CD4-positive, alpha-beta T cell treated with Interleukin-6 for 4 hours (primary cell): Measurements from ENCODE around the gene GPR183.

ENCODE experiments used
- DNase-seq: peaks from one replicate; pipeline ENCODE4 v3.0.0-alpha.2; 2020; ENCODE audit warnings: mixed read lengths

The GPR183 gene

DNA sequence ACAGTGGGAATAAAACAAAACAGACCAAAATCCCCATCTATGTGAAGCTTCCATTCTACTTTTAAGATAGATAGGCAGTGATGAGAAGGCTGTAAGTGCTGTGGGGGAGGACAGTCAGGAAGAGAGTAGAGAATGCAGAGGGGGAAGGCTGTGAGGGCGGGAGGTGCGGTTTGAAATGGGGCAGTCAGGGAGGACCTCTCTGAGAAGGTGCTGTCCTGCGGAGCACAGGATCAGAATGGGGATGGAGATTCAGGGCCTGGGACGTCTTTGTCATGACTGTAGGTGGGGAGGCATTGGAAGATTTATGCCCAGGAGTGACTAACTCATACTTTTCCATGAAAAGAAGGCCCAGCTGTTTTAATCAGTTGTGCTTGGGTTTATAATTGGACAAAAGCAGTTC is 3.9 kb upstream of the GPR183 start:
- DNase-seq, result peak; percentile 36

DNA sequence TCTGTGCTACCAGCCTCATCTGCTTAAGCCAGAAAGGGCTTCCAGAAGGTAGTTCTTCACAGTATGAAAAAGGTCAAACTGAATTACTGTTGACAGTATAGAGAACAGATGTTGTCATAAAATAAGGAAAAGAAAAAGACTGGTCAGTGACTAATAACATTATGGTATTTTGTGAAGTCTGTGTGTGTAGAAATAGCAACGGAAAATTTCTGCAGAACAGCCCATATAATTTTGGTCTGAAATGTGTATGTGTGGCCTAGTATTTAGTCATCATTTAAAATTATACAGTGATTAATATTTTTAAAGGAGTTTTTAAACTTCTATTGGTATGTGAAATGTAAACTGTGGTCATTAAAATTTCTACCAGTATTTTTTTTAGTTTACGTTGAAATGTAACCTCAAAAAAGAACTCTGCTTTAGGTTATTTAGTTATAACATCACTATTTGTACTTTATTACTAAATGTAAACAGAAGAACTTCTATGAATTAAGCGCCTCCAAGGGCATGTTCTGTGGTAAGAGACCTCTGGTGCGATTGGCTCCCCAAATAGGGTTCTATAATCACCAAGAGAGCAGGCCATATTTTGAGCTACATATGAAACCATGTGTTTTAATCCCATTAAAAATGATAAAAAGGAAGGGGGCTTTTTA is 3.3 kb upstream of the GPR183 start:
- DNase-seq, result no peak

DNA sequence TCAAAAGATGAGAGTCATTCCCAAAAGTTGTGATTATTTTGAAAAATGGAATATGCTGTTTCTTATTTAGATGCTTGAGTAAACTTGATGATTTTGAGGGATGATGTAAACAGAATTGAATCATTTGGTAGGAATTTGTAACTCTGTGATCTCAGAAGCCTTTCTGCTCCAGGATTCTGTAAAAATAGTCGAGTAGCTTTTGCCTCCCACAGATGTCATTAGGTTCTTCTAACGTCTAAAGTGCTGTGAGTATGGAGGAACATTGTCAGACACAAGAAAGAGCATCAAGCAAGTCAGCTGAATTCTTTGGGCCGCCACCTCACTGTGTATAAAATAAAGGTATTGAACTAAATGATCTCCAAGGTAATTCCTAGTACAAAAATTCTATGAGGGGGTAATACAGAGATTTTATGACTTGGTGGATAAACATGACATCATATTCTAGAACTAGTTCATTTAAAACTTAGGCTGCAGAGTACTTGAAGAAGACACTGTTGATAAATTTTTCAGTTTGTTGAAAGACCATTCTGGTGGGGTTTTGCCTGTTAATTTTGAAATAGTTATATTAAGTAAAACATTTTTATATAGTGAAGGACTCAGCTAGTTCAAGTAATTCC is 1.4 kb upstream of the GPR183 start:
- no peak for DNase-seq

DNA sequence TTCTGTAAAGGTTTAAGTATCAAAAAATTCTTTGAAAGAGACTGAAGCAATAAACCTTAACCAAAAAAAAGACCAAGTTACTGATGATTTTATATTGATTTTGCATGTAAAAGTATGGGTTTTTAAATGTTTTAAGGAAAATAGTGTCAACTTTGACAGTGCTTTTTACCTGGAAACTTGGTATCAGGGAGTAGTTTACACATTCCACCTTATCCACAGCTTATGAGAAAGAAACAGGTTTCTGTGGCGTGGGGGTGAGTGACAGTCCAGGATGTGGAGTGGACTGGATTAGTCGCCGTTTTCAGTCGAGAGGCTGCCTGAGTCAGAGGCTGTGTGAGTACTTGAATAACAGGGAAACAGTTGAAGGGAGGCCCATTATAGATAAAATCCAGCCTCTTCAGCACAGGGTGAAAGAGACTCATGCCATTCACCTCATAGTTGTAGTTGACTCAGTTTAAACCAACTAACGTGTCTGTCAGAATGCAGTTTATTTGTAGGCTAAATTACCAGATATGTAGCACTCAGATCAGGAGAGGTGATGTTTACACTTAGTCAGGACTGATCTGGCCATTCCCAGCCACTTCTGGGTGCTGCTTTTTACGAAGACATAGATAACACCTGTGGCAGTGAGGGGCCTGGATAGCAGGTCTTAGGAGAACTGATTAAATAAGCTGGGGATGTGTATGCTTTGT is 595 bp upstream of the GPR183 start:
- peak; percentile 76 for DNase-seq

DNA sequence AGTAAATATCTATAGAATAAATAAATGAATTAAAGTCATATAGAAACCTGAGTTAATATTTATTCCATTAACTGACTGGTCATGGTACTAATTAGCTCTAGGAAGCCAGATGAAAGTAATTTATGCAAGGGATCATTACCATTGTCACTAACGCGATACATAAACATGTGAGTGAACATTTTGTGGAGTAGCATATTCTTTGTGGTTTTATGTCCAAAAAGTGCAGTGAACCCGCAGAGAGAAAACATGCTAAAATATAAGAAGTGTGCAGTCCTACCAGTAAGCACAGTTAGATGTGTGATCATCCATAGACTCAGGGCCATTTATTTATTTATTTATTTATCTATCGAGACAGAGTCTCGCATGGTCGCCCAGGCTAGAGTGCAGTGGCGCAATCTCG is 1.6 kb downstream of the GPR183 start:
- no peak for DNase-seq

DNA sequence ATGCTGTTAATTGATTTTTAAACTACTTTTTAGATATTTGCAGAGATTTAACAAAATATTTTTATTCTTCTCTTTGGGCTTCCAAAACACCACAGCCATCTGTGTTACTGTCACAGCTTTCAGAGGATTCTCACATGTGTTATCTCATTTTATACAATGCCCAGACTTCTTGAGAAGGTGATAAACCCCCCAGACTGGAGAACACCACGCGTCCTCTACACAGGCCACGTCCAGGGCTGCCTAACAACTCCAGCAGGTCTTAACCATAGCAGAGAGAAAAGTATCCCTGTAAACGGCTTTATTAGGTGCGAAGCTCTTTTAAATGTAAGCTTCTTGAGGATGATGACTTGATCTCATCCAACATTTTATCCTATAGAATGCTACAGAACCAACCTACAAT is 2.0 kb downstream of the GPR183 start:
- DNase-seq, result no peak

DNA sequence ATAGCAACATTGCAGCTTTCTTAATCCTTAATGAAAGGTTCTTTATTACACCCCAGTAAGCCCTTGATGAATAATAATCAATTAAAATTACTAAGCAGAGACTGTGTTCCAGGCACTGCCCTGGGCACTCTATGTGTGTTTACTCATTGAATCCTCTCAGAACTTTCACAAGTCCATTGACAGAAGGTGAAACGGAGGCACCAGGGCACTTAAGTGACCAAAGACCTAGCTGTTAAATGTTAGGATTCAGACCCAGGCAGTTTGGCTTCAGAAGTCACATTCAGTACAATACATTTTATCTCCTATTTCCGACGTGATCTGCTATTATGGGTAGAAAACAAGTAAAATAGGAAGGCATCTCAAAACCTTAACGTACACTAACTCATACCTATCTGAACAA is 2.7 kb downstream of the GPR183 start:
- DNase-seq, result no peak

DNA sequence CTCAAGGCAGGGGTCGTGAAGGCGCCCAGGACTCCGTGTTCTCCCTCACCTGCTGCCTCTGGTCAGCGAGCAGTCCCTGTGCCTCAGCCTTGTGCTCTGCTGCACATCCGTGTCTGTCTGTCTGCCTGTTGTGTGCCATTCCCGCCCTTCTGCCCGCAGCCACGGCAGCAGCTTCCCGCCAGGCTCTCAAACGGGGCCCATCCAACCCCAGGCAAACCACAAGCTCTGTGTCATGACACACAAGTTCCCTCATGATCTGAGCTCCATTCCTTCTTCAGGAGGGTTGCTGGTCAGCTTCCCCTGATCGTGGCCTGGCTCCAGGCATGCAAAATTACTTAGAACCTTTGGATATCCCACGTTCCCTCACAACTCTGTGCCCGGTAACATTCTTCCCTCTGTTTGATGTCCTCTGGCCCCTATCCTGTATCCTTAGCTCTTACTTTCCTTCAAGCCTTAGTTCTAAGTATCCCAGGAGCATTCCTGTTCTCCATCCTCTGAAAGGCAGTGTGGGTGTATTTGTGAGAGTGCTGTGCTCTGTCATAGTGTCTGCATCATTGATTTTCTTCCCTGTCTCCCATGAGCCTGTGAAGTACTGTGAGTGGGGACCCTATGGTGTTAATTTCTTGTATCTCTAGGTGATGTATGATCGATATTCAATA is 3.2 kb downstream of the GPR183 start:
- peak; percentile 78 for DNase-seq

DNA sequence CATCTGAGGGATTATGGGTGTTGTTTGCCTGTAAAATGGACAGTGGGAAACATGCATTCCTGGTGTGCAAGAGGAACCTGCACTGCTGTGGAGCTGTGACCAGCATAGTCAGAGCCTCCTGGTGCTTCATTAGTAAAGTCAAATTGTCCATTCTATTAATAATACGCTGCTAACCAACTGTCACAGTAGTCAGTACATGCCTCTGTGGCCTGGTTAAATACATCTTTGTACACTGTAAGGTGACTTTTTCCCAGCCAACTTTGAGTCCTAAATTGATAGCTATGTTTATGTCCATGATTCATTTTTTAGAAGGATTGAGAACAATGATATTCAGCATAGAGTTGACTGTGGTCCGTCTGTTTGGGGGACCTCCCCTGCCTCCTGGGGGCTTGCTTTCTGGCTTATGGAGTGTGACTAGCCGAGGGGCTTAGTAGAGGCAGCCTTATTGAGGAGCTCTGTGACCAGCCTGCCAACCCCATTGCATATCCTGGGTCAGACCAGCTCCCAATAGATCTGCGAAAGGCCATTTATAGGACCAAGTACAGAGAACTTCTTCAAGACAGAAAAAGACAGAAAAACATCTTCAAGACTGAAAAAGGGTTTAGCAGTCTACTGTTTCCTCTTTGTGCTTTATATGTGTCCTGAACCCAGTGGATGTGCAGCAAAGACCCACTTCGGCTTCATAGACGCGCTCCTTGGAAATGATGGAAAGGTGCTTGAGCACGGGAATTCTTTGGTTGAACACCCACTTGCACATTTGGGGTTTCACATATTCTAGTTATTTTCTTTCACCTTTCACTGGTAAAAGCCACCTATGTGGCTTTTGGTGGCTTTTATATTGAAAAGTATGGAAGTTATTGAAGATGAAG is 4.3 kb downstream of the GPR183 start:
- DNase-seq, result no peak

DNA sequence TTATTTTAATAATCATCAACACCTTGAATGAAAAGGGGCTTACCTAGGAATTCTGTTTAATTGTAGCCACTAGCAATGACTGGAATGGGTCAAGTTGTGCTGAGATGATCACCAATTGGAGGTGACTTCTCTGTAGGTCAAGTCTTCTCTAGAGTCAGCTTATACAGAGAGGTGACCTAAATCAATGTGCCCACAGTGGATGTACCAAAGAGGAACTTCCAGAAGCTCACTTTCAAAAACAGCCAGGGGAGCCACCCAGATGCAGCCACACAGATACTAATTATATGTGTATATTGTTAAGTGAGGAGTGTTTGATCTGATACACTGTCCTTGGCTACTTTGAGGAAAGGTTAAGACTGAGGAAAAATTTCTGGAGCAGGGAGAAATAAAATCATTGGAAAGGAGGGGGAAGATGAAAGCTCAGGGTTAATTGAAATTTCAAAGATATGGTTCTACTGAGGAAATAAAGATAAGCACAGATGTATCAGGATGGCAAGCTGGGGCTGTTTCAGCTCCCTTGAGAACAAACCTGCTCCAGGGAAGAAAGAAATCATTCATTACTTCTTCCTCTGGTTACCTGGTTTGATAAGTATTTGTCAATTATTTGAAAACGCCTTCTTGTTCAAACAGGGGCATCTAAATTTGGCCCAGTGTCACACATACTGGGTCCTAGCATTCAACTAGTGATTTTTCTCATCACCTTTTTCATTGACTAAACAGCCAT is 5.1 kb downstream of the GPR183 start:
- no peak for DNase-seq

DNA sequence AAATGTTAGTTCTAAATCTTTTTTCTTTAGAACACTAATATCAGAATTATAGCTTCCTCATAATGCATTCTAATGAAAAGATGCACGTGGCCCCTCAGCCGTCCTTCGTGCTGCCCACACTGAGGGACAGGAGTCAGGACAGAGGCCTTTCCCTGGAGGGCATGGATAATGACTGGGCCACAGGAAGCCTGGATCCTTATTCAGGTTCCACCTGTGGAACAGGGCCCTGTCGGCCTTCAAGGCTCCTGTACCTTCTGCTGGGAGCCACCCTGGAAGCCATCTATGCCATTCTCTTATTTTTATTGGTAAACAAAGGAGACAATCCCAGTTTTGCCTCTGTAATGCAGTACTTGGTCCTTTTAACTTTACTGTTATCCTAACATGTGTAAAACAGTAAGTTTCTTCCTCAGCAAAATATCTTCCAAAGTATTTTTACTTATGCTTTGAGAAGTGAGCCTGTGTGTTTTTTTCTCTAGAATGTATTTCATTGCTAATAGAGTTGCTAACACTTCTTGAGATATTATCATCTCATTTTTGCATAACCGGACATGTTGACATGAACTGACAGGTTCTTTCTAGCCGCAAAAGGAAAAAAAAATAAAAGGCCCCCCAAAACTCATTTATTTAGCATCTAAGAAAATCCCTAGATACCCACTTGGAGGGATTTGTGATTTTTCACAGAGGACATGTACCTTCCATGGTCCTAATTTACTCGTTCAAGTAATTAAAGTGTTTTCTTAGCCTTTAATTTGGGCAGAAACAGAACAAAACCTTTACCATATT is 6.0 kb downstream of the GPR183 start:
- no peak for DNase-seq

DNA sequence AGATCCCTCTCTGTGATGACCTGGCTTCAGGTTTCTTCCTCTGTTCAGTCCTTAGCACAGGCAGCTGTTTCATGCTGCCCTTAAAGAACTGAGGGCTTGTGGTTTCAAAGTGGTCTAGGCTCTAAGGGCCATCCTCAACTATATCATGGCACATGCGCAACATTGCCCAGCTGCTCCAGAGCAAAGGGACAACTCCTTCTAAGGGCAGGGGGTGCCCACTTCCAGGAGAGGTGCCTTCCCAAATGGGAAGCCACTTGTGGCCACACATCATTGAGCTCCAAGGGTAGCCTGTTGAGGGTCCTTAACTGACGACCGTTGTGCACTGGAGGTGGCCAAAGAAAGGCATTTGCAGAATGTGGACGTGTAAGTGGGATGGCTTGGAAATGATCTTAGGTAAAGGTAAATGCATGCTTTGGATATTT is 7.3 kb downstream of the GPR183 start:
- no peak for DNase-seq

DNA sequence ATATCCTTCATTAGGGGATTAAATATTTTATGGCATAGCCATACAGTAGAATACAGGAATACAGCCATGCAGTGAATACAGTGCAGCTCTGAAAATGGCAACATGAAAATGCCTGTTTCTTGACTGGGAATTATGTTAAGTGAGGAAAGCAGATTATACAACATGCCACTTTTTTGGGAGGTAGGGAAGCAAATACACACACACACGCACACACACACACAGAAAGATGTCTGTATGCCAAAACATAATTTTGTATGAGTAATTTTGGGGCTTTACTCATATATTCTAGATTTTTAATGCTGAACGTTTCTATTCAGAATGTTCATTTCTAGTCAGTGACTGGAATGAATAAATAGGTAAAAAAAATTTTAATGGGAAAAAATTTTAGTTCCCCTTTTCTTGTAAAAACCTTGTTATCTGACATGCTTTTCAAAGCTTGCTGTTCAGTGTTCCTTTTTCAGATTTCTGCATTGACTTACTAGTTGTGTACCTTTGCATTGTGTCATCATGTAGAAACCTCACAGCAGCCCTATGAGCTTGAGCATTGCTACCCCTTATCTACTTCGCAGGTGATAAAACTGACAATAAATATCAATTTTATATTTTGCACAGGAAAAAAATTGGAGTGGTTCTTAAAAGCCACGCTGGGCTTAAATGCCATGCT is 7.8 kb downstream of the GPR183 start:
- no peak for DNase-seq

DNA sequence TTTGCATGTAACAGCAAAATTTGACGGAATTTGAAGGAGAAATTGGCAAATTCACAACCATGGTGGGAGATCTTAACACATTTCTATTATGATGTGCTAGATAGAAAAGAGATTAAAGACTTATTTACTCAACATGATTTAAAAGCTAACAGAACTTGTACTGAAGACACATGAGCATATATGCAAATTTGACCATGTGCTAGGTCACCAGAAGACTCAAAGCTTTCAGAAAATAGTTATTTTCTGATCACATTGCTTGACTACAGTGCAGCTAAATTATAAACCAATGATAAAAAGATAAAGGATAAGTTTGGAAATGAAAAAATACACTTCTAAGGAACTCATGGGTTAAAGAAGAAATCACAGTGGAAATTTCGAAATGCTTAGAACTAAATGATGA is 9.1 kb downstream of the GPR183 start:
- no peak for DNase-seq

DNA sequence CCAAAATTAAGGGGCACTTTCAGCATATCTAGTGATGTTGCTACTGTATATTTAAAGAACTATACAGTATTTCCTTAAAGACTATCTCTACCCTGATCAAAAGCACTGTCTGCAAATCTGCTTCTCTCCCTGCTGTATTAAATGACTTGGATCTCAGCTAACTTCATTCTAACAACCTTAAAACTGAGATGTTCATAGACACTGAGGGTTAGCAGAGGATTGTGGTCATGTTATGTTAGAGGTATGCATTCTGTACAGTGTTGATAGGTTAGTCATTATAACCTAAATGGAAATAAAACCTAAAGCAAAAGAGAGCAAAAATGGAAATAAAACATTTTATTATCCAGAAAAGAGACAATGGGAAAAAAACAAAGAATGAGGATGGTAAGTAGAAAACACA is 9.9 kb downstream of the GPR183 start:
- DNase-seq, result no peak

DNA sequence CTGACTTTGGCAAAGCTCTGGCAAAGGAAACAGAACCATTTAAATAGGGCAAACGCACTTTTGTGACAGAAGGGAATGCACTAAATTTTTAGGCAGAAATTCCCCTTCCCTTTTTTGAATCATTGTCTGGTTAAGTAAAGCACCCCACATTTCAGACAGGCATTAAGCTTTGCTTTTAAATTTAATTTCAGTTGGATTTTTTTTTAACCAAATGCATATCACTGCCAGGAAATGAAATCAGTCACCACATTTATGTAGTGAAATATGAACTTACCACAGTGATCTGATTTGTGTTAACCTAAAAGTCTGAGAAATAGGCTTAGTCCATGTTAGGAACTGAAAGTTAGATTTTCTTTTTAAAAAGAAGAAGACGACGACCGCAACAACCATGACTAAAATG is 10.8 kb downstream of the GPR183 start:
- DNase-seq, result peak; percentile 19

DNA sequence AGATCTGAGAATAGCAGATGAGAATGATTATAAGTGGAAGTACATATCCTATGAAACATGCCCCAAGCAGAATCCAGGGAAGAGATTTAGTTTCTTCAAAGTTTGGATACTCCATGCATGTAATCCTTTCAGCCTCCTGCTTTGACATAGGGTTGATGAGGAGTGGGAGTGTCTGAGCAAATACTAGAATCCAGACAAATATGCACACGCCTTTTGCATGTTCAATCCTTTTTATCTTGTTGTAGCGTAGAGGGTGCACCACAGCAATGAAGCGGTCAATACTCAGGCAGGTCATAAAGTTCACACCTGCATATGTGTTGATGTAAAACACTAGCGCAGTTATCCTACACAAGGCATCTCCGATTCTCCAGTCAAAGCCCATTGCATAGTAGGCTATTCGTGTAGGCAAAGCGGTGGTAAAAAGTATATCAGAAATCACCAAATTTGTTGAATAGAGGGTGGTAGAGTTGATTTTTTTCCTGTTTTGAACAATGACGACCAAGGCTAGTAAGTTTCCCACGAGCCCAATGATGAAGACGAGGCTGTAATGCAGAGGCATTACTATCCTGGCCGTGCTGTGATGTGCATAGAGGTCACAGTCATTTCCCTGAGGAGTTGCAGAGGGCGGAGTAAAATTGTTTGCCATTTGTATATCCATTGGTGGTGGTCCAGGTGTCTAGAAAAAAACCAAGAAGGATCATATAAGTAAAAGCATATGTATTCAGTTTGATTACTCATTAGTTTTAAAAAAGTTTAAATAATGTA is 11.5 kb downstream of the GPR183 start:
- DNase-seq, result no peak

DNA sequence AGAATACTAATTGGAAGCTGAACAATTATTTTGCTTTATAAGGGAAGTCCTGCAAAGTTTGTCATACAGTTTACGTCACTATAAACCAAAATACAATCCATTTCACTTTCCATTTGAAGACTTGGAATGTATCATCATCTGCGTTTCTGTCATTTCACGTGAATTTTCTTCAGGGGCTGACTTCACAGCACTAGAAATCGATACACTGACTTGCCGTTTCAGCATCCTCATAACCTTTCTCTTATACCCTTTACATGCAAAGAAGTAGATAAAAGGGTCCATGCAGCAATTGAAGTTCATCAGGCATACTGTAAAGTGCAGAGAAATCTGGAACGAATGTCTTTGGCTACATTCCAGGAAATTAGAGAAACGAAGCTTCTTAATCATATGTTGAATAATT is 12.2 kb downstream of the GPR183 start:
- no peak for DNase-seq

DNA sequence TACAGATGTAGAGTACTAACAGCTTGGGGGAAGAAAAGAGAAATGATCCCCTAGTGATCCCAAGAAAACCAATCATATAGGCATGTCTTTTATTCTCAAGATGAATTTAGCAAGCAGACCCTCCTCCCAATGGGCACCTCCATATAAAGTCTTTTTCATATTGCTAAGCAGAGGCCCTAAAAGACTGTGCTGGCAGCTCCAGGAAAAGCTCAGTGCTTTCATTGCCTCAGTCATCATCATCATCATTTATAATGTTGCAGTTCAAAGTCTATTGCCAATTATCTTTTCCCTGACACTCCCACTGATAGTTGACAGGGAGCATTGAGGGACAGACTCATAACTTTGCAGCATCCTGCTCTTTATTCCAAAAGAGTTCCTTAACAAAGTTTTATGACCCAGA is 13.0 kb downstream of the GPR183 start:
- DNase-seq, result no peak

DNA sequence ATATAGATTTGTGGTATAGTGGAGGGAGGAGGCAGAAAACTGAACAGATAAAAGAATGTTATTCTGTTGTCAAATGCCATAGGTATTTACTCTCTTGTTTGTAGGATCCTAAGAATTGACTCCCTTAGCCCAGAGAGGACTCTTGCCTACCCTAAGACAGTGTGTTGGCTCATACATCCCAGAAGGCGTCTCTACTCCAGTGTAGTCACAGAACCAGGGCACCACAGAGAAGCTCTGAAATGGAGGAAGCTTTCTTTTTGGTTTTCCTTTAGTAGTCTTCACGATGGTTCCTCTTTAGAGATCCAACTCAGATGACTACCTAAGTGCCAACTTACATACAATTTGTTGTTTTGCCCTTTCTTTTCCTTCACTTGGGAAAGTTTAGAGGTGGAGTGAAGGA is 14.0 kb downstream of the GPR183 start:
- DNase-seq, result no peak
